GM18505 (cell line): ENCODE measurements around the gene ZNF488.
"Not testable (repeated sequence)": the region's sequence is repeated elsewhere in the genome, so short reads cannot be mapped to it uniquely, and the experiment has no call there.

Source experiments
- ATAC-seq: cut with Tn5 transposase; IDR thresholded peaks from one replicate; pipeline ENCODE4 v1.9.1; 2021; ENCODE audit not compliant: unreplicated experiment
- POLR2A ChIP-seq: IDR thresholded peaks from 4 replicates; pipeline ENCODE4 v1.6.1; 2011; ENCODE audit warnings: borderline replicate concordance; ENCODE audit not compliant: insufficient read depth, insufficient read length; ENCODE audit errors: extremely low read depth

The ZNF488 gene

DNA sequence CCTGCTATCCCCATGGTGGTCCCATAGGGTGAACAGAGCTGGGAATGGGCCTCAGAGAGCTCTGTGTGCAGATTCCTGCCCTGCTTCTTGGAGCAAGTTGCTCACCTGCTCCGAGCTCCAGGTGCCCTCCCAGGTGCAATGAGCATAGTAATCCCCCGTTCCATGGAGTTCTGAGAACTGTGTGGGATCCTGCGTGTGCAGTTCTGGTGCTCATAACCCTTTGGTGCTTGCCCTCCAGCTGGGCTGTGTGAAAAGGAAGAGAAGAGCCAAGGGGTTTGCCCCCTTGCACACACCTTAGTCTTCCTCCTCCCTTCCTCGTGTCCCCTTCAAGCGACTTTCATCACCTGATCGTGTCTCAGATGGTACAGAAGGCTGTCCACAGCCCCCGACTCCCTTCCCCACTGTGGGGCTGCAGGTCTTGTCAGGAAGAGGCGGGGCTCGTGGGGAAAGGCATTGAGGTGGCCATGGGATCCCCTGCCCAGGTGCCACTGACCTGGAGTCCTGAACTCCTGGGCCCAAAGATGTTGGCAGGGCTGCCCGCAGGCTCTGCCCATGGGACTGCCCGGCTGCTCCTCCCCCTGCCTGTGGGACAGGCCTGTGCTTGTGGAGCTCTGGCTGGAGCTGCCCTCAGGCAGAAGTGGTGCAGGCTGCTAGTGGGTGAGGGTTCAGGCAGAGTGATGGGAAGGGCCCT lies 21.9 kb upstream of the ZNF488 start:
- no peak for ATAC-seq
- TF ChIP-seq POLR2A: no peak

DNA sequence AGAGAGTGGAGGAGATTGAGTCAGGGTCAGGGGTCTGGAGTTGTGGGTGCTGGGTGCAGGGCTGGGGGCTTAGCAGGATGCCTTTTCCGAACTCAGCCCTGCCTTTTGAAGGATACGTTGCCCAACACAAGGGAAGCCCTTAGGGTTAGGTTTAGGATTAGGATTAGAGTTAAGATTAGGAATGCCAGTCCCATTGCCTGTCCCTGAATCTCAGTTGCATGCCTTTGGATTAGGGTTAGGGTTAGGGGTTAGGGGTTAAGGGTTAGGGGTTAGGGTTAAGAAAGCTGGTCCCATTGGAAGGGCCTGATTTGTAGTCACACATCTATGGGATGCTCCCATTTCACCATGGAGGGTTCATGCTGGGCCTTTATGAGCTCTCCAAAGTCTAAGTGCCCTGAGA lies 20.8 kb upstream of the ZNF488 start:
- no peak for TF ChIP-seq POLR2A
- ATAC-seq: no peak

DNA sequence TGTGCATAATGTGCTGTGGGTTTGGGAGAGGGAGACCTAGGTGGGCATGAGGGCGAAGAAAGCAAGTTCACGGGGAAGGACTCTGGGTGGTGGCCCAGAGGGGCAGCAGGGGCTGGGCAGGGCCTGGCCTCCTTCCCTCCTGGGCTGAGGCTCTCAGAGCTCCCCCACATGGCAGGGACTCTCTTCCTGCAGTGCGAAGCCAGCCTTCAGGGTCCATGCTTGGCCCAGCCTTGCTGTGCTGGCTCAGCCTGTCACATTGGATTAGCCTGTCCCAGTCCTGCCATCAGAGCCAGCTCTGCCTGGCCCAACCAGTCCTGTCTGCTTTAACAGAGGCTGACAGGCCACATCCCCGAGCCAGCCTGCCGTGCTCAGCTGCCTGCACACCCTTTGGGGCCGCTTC lies 20.4 kb upstream of the ZNF488 start:
- TF ChIP-seq POLR2A: no peak
- ATAC-seq: no peak

DNA sequence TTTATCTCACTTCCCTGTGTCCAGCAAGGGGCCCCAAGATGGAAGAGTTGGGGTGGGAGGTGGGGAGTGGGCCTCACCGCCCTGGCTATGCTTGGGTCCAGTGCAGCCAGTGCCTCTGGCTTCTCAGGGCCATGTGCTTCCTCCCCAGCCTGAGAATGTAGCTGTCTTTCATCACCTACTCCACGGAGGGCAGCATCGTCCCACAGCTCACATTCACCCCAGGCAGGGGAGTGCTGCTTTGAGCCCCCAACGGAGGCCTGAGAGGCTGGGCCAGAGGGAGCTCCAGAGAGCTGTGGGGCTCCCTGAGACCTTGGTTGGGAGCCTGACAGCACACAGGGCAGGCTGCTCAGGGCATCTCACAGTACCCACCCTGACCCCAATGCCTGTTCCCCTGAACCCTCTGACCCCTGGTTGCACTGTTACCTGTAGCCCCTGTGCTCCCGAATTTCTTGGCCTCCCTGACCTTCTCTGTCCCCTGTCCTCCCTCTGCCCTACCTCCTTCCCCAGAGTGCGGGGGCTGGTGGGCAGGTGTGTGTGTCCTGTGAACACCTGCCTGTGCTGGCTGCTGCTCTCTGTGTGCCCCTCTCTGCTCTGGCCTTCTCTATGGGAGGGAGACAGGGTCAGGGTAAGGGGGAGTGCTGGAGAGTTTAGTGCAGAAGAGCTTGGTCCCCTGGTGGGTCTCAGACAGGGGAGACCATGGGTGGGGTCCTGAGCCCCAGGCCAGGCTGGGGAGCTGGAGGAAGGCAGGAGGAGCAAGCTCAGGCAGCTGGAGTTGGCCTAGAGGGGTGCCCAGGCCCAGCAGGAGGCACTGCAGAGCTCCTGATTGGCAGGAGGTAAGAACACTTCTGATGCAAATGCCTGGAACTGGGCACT lies 19.6 kb upstream of the ZNF488 start:
- ATAC-seq: no peak
- TF ChIP-seq POLR2A: no peak

DNA sequence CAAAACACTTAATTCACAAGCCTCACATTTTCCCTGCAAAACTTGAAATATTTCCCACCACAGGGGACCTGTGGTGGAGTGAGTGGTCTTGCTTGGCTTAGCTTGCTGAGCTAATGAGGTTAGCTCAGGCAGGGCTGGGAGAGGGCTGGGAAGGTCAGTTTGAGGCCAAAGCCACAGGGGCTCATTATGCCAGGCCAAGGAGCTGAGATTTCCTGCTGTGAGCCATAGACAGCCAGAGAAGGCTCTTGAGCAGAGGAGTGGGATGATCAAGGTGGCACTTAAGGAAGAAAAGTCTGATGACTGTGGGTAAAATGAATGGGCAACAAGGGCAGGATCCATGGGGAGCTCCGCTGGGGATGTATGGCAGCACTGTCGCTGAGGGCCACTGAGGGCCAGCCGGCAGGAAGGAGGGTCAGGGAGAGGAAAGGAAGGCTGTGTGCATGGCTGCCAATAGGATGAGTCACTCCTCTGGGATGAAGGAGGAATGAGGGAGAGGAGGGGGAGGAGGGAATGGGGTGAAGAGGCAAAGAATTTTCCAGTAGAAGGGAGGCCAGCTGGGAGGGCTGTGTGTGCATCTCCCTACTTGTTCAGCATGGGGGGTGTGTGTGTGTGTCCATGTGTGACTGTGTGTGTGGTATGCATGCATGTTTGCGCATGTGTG lies 18.7 kb upstream of the ZNF488 start:
- ATAC-seq: no peak
- no peak for TF ChIP-seq POLR2A

DNA sequence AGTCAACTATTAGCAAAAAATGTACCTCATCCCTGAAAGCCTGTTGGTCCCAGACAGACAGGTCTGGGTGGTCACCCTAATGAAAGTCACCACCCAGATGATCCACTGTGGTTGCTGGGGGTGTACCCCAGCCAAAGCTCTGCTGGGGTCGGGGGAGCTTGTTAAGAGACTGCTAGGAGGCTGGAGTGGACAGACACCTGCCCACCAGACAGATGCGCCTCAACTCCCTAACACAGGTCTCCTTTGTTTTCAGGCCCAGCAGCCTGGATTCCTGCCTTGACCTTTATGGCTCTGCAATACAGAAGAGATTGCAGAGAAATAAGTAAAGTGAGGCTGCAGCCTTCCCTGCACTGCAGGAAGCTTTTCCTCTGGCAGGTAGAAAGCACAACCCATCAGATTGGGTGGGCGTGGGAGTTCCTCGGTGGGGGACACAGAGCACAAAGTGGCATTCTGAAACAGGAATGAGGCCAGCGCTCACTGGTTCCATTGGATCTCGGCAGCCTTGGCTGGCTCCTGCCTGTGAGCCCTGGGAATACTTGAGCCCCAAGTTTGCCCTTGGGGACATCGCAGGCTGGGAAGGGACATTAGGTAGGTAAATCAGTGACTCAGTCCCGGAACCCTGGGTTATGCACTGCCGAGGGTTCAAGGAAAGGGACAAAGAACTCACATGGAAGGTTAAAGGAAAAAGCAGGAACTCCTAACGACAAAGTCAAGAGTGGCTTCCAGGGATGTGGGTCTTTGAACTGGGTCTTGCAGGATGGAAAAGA lies 18.0 kb upstream of the ZNF488 start:
- no peak for ATAC-seq

DNA sequence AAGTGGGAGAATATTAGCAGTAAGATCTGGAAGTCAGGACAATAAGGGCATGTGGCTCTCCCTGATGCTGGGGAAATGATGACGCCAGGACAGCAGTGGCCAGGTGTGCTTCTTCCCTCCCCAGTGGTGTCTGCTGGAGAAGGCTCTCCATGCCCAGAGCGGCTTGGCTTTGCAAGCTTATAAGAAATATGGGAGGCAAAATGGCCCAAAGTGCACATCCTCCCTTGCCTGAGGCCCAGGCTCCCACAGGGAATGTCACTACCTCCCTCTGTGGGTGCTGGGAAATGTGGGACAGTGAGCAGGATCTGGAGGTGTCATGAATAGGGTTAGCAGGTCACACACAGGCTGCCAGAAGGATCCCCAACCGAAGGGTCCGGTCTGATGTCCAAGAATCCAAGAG lies 17.1 kb upstream of the ZNF488 start:
- no peak for ATAC-seq
- TF ChIP-seq POLR2A: no peak

More for the DNA sequence above, 18.0 kb upstream of the ZNF488 start:
- no peak for TF ChIP-seq POLR2A

DNA sequence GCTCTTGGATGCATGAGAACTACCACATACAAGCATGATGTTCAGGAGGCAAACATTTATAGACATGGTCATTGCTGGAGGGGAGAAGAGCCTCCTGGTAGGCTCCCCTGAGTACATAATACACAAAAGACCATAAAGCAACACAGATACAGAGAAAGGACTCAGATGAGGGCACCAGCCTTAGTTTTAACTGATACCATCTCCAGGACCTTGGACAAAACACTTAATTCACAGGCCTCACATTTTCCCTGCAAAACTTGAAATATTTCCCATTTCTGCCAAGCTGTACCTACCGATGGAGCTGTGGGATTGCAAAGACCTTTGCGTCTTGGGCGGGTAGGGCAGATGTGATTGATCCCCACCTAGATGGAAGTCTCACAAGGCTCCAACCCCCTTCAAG lies 16.7 kb upstream of the ZNF488 start:
- no peak for ATAC-seq
- TF ChIP-seq POLR2A: no peak

DNA sequence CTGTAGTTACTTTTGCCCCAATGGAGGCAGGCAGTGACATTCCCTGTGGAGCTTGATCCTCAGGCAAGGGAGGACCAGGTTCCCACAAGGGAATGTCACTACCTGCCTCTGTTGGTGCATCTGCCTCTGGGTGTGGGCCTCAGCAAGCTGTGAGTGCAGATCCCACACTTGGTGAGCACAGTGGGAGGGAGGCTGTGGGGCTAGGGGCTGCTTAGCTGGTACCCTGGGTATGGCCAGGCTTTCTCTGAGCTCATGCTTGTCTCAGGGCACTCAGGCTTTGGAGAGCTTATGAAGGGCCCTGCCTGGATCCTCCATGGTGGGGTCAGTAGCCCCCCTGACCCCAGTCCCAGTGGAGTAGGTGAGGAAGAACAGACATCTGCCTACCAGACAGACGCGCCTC lies 16.2 kb upstream of the ZNF488 start:
- ATAC-seq: no peak
- TF ChIP-seq POLR2A: no peak

DNA sequence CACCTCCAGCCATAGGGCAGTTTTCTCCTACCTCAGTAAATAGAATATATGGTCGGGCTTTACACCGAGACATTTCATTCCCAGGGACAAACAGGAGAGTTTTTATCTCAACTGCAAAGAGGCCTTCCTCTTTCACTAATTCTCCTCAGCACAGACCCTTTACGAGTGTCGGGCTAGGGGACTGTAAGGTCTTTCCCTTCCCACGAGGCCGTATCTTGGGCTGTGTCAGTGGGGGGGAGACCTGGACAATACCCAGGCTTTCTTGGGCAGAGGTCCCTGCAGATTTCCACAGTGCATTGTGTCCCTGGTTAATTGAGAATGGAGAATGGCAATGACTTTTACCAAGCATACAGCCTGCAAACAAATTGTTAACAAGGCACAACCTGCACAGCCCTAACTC lies 13.2 kb upstream of the ZNF488 start:
- ATAC-seq: no peak
- TF ChIP-seq POLR2A: no peak

DNA sequence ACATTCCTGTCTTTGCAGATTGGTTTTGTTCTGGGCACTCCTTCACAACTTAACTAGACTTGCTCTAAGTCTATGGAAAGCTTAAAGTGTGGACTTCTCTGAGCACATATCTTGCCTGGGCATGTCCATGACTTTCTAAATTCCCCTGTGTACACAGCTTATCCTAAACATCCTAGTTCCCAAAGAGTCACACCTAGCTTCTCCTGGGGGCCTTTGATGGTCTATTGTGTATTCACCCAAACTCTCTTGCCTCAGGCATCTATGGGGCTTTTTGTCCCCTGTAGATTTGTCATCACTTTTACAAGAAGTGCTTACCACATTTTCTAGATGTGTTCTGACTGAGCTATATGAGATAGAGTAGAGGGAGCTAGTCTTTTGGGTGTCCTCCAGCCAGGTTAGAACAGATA lies 12.2 kb upstream of the ZNF488 start:
- no peak for TF ChIP-seq POLR2A
- ATAC-seq: no peak

DNA sequence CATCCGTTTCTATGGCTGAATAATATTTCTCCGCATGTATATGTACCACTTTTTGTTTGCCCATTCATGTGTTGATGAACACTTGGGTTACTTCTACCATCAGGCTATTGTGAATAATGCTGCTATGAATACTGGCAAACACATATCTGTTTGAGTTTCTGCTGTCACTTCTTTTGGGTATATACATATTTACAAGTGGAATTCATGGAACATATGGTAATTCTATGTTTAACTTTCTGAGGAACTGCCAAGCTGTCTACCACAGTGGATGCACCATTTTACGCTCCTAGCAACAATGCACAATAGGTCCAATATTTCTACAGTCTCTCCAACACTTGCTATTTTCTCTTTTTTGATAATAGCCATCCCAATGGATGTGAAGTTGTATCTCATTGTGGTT lies 5.5 kb upstream of the ZNF488 start:
- no peak for TF ChIP-seq POLR2A
- no peak for ATAC-seq

DNA sequence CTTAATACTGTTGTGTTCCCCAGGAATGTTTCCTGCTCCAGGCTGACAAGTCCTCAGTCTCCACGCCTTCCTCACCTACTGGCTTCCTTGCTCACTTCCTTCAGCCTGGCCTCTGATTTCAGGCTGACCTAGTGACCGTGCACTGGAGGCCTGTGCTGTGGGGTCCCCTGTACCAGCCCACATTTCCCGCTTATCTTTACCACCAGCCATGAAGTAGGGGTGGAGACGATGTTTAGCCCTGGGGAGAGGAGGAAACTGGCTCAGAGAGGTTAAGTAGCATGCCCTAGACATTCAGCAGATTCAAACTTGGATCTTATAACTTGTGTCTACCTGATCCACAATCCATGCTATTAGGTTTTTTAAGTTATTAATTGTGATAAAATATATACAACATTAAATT lies 4.8 kb upstream of the ZNF488 start:
- no peak for TF ChIP-seq POLR2A
- no peak for ATAC-seq

DNA sequence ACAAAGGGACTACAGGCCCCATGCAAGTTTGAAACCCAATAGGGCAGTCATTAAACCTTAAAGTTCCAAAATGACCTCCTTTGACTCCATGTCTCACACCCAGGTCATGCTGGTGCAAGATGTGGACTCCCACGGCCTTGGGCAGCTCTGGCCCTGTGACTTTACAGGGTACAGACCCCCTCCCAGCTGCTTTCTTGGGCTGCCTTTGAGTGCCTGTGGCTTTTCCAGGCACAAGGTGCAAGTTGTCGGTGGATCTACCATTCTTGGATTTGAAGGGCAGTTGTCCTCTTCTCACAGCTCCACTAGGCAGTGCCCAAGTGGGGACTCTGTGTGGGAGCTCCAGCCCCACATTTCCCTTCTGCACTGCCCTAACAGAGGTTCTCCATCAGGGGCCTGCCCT lies 2.0 kb upstream of the ZNF488 start:
- not testable (repeated sequence) for ATAC-seq
